Smooth muscle cell (in vitro differentiated cells): ENCODE results near the gene RHAG. TPM values are rescaled to one million over a fixed set of nuclear protein-coding genes. Genes with fewer than 3 reads are reported as not detected.
"Not testable (repeated sequence)": the region's sequence is repeated elsewhere in the genome, so short reads cannot be mapped to it uniquely, and the experiment has no call there.

Experiments
- DNase-seq: peaks from one replicate; lab custom pipeline; 2025; ENCODE audit not compliant: unreplicated experiment; lab: John Stamatoyannopoulos, UW
- H2AFZ ChIP-seq: fragments of 200-600 bp; sonication (generic); 2 replicates; pipeline ENCODE4 v1.6.0; 2016; ENCODE audit warnings: antibody characterized with exemption, low read depth, mild to moderate bottlenecking
- H3F3A ChIP-seq: fragments of 200-600 bp; sonication (generic); 2 replicates; pipeline ENCODE4 v1.6.0; 2017; ENCODE audit warnings: antibody characterized with exemption, low read depth
- H3K27ac ChIP-seq: fragments of 200-600 bp; sonication (generic); 2 replicates; pipeline ENCODE4 v1.5.1; 2016; ENCODE audit warnings: low read depth, mild to moderate bottlenecking
- H3K27me3 ChIP-seq: fragments of 200-600 bp; sonication (generic); 2 replicates; pipeline ENCODE4 v1.6.1; 2016; ENCODE audit warnings: low read depth, mild to moderate bottlenecking
- H3K36me3 ChIP-seq: fragments of 200-600 bp; sonication (generic); 2 replicates; pipeline ENCODE4 v1.5.1; 2016; ENCODE audit warnings: low read depth
- H3K4me1 ChIP-seq: fragments of 200-600 bp; sonication (generic); 2 replicates; pipeline ENCODE4 v1.5.1; 2016; ENCODE audit warnings: low read depth
- H3K4me2 ChIP-seq: fragments of 200-600 bp; sonication (generic); 2 replicates; pipeline ENCODE4 v1.6.0; 2016; ENCODE audit warnings: mild to moderate bottlenecking
- H3K4me3 ChIP-seq: fragments of 200-600 bp; sonication (generic); 2 replicates; pipeline ENCODE4 v1.5.1; 2016; ENCODE audit warnings: mild to moderate bottlenecking
- H3K79me2 ChIP-seq: fragments of 200-600 bp; sonication (generic); 2 replicates; pipeline ENCODE4 v1.6.0; 2016; ENCODE audit warnings: low read depth, mild to moderate bottlenecking
- H3K9ac ChIP-seq: fragments of 200-600 bp; sonication (generic); 2 replicates; pipeline ENCODE4 v1.6.0; 2016; ENCODE audit warnings: low read depth
- H3K9me3 ChIP-seq: fragments of 200-600 bp; sonication (generic); replicated peaks from 2 replicates; pipeline ENCODE4 v1.5.1; 2016; ENCODE audit warnings: low read depth
- H4K20me1 ChIP-seq: fragments of 200-600 bp; sonication (generic); 2 replicates; pipeline ENCODE4 v1.6.0; 2016; ENCODE audit warnings: low read depth
- CTCF ChIP-seq: fragments of 200-600 bp; sonication (generic); IDR thresholded peaks from 2 replicates; pipeline ENCODE4 v1.5.1; 2017; ENCODE audit warnings: borderline replicate concordance, mild to moderate bottlenecking, antibody characterized with exemption; ENCODE audit not compliant: insufficient read depth, poor library complexity, severe bottlenecking
- WGBS: methylation state at CpG from one replicate; pipeline ENCODE4 v1.1.7; 2016; ENCODE audit warnings: low lambda C conversion rate; 5-methylcytosine and 5-hydroxymethylcytosine counted together
- polyA plus RNA-seq: library from polyadenylated mRNA; unstranded; fragments of >200 nt; fragmentation: Nextera tagmentation; extraction: Ambion mirVana; gene quantifications from 2 replicates; pipeline ENCODE4 v1.2.1, GENCODE V29; 2016
- total RNA-seq: library from RNA; depleted of rRNA; stranded (reverse); fragments of >200 nt; gene quantifications from 2 replicates; pipeline ENCODE4 v1.2.3, GENCODE V29; 2014

Gene RHAG
- total and polyA plus RNA-seq, 2 experiments from 2014 or later = not detected

- Histone ChIP-seq H3K4me1 (no peaks in the 10 kb centered on the region), H3K27ac (no peak overlapping the region), H3K4me2 (no peak overlapping the region), H3K9me3 (no peaks in the 10 kb centered on the region), H3K36me3 (no peaks in the 10 kb centered on the region), H2AFZ (no peak overlapping the region), H3K79me2 (no peaks in the 10 kb centered on the region), H3K4me3 (no peak overlapping the region), H4K20me1 (no peaks in the 10 kb centered on the region), H3K9ac (no peak overlapping the region), H3K27me3 (no peaks in the 10 kb centered on the region), H3F3A (no peaks in the 10 kb centered on the region)
- DNase-seq = no peak
- TF ChIP-seq CTCF = no peak
Observed at GRCh38 chr6:49607391-49607982, 29.2 kb downstream of the RHAG start.

GRCh38 chr6:49606721-49607390, 29.8 kb downstream of the RHAG start:
- Histone ChIP-seq H3K4me1 (no peaks in the 10 kb centered on the region), H3K79me2 (no peaks in the 10 kb centered on the region), H3K9me3 (no peaks in the 10 kb centered on the region), H3K27ac (no peak overlapping the region), H3K9ac (no peak overlapping the region), H3K36me3 (no peaks in the 10 kb centered on the region), H3K4me2 (peak overlapping the region; percentile 41), H3K4me3 (no peak overlapping the region), H3F3A (no peaks in the 10 kb centered on the region), H3K27me3 (no peaks in the 10 kb centered on the region), H2AFZ (no peak overlapping the region), H4K20me1 (no peaks in the 10 kb centered on the region)
- 36% methylated on average over 4 of the region's 4 CpGs for WGBS
- TF ChIP-seq CTCF = peak; percentile 85
- DNase-seq = no peak

GRCh38 chr6:49604080-49604479, 32.6 kb downstream of the RHAG start:
- not testable (repeated sequence) for H3K27me3 ChIP-seq, H3F3A ChIP-seq, H4K20me1 ChIP-seq, H3K9ac ChIP-seq, DNase-seq, H3K79me2 ChIP-seq, H3K36me3 ChIP-seq, H3K4me2 ChIP-seq, H3K4me3 ChIP-seq, H3K27ac ChIP-seq, H3K9me3 ChIP-seq, H3K4me1 ChIP-seq, H2AFZ ChIP-seq
- whole genome bisulfite sequencing = 88% methylated on average over 3 of the region's 3 CpGs

- 94% methylated on average over 5 of the region's 5 CpGs for WGBS
Observed at GRCh38 chr6:49587262-49587661, 49.4 kb downstream of the RHAG start.

More at GRCh38 chr6:49587262-49587661, 49.4 kb downstream of the RHAG start:
- not testable (repeated sequence) for H3K4me1 ChIP-seq, H2AFZ ChIP-seq, H3K36me3 ChIP-seq, DNase-seq, H3K4me2 ChIP-seq, H4K20me1 ChIP-seq, H3K4me3 ChIP-seq, H3K9me3 ChIP-seq, H3K79me2 ChIP-seq, H3F3A ChIP-seq, H3K27ac ChIP-seq, H3K27me3 ChIP-seq, H3K9ac ChIP-seq
